Ureter (tissue), 1 donor: Measurements from ENCODE around the gene TUBB2A. TPM values are rescaled to one million over a fixed set of nuclear protein-coding genes. Genes with fewer than 3 reads are reported as not detected.
"Not testable (repeated sequence)": the region's sequence is repeated elsewhere in the genome, so short reads cannot be mapped to it uniquely, and the experiment has no call there.

Source experiments
- DNase-seq: peaks from one replicate; pipeline ENCODE4 v3.0.0-alpha.2; 2020; ENCODE audit warnings: low spot score
- total RNA-seq: library from RNA; stranded (reverse); gene quantifications from one replicate; pipeline ENCODE4 v1.2.4, GENCODE V29; 2023
- donor health status: DM: yes; HTN: yes; CAD: no.

The TUBB2A gene
- total RNA-seq, 1 donor from 2014 or later: 21.5 TPM

- DNase-seq: no peak
Observed at GRCh38 chr6:3181105-3181504, 23.8 kb upstream of the TUBB2A start.

GRCh38 chr6:3179945-3180344, 22.6 kb upstream of the TUBB2A start:
- DNase-seq: not testable (repeated sequence)

DNA sequence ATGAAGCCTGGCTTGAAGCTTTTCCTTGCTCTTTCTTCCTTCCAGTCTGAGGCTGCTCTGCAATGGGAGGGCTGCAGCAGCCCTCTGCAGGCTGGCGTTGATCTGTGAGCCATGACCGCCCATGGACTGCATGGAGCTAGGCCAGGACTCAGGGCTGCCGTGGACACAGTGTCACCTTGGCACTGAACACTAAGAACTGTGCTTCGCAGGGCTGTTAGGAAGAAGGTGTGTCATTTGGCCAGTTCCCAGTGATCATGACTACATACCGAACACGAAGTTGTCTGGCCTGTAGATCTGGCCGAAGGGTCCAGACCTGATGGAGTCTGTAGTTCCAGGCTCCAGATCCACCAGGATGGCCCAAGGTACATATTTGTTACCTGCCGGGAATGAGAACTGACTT, 21.3 kb upstream of the TUBB2A start:
- DNase-seq: not testable (repeated sequence)

DNA sequence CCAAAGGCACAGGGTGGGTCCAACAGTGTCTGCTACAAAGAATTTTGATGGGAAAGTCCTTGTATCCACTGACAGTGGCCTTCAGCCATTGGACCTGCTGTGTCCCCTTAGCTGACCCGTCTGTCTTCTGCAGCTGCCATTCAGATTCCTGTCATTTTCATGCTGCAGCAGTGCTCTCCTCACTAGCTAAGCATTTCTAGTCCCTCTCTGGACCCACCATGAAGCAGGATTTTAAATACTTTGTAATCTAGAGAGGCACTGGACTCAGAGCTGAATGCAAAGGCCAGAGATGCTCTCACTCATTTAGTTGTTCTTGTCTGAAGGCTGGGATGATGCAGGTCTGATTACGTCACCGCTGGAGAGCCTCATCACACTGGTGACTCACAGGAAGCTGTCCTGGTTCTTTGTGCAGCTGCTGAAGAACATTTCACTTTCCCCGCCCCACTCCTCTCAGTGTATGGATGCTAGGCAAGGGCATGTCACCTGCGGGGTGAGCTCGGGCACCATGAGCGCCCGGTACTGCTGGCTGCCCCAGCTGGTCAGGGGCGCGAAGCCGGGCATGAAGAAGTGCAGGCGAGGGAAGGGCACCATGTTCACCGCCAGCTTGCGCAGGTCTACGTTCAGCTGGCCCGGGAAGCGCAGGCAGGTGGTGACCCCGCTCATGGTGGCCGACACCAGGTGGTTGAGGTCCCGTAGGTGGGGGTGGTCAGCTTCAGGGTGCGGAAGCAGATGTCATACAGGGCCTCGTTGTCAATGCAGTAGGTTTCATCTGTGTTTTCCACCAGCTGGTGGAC, 19.4 kb upstream of the TUBB2A start:
- DNase-seq: no peak

- no peak for DNase-seq
Observed at GRCh38 chr6:3175715-3176402, 18.5 kb upstream of the TUBB2A start.

- DNase-seq: not testable (repeated sequence)
Observed at GRCh38 chr6:3173636-3174089, 16.3 kb upstream of the TUBB2A start.

- not testable (repeated sequence) for DNase-seq
Observed at GRCh38 chr6:3172789-3173188, 15.4 kb upstream of the TUBB2A start.

DNA sequence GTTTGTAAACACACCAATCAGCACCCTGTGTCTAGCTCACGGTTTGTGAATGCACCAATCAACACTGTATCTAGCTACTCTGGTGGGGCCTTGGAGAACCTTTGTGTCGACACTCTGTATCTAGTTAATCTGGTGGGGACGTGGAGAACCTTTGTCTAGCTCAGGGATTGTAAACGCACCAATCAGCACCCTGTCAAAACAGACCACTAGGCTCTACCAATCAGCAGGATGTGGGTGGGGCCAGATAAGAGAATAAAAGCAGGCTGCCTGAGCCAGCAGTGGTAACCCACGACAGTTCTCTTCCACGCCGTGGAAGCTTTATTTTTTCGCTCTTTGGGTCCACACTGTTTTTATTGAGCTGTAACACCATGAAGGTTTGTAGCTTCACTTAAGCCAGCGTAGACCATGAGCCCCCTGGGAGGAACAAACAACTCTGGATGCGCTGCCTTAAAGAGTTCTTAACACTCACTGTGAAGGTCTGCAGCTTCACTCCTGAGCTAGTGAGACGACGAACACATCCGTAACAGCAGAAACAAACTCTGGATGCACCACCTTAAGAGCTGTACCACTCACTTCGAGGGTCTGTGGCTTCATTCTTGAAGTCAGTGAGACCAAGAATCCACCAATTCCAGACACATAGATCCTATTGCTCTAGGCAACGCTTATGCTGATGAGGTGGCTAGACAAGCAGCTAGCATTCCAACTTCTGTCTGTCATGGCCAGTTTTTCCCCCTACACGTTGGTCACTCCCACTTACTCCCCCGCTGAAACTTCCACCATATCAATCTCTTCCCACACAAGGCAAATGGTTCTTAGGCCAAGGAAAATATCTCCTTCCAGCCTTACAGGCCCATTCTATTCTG, 14.2 kb upstream of the TUBB2A start:
- not testable (repeated sequence) for DNase-seq

DNA sequence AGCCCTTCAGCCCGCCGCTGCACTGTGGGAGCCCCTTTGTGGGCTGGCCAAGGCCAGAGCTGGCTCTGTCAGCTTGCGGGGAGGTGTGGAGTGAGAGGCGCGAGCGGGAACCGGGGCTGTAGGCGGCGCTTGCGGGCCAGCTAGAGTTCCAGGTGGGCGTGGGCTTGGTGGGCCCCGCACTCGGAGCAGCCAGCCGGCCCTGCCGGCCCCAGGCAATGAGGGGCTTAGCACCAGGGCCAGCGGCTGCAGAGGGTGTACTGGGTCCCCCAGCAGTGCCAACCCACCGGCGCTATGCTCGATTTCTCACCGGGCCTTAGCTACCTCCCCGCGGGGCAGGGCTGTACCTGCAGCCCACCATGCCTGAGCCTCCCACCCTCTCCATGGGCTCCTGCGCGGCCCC, 13.3 kb upstream of the TUBB2A start:
- DNase-seq: not testable (repeated sequence)

GRCh38 chr6:3168046-3168445, 10.7 kb upstream of the TUBB2A start:
- DNase-seq: not testable (repeated sequence)

GRCh38 chr6:3166535-3167225, 9.3 kb upstream of the TUBB2A start:
- DNase-seq: not testable (repeated sequence)

DNA sequence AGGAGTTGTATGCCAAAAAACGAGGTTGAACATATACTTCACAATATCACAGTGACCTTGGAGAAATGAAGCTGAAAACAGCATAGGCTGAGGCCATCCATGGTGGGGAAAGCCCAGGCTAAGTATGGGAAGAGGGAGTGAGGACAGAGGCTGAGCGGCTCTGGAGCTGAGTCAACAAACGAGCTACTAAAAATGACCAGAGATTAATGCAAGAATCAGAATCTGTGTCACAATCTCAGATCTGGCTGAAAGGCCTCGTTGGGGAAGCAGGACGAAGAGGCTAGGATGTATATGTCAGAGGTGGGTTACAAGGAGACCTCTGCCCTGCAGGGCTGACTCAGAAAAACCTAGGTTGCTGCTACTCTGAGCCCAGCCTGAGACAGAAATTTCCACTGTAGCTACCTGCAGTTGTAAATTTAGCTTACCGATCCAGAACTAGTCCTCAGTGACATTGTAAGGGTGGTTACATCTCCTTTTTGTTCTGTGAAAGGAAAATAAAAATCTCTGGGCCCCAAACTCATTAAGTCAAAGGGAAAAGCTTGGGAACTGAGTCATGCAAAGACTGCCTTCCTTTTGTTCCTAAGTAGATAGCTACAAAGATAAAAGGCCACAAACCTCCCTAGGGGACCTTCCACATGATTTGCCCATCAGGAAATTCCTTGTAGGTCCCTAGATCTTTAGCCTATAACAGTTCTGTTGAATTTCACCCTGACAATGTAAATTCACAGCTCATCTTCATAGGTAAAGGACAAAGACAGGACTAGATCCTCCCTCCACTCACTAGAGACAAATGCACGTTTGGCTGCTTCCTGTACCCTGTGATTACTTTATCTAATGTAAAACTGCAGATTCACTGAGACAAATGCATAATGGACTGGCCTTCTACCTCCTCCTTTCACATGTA, 8.5 kb upstream of the TUBB2A start:
- no peak for DNase-seq

GRCh38 chr6:3164388-3164787, 7.0 kb upstream of the TUBB2A start:
- DNase-seq: no peak

GRCh38 chr6:3163248-3163594, 5.9 kb upstream of the TUBB2A start:
- no peak for DNase-seq

DNA sequence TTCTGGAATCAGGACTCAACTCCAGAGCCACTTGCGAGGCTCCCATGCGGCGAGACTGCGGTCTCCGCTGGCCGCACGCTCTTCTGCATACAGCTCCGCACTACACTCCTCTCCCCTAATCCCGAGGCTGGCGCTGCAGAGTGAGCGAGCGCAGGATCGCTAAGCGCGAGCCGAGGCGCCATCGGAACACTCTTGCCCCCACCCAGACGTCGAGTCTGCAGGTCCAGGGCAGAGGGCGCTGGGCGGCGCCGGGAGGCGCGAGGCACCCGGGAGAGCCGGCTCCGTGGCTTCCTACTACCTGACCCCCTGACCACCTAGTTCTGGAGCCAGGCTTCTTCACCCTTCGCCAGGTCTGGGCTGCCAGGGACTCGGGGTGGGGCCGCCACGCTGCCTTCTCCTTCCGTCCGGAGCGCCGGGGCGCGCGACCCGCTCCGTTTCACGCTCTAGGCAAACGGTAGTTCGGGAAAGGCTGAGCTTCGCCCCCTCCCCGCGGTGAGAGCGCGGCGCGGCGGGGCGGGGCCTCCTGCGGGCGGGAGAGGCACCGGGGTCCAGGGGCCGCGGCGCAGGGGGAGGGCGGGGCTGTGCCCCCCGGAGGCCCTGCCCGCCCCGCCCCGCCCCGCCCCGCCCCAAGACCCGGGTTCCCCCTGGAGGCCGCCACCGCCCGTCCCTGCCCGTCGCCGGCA, 5.4 kb upstream of the TUBB2A start:
- DNase-seq: peak; percentile 76

- DNase-seq: no peak
Observed at GRCh38 chr6:3162067-3162497, 4.7 kb upstream of the TUBB2A start.

GRCh38 chr6:3159805-3160781, 2.7 kb upstream of the TUBB2A start:
- DNase-seq: peak; percentile 71
